ENCODE measurements around the gene RAB19.

The RAB19 gene

GRCh38 chr7:140435252-140435895, 31.5 kb downstream of the RAB19 start:
- Histone ChIP-seq H3K9me3 (ENCODE audit: insufficient read depth, low read depth, low read length) (peaks cover 2% of the 10 kb centered on the region), H3K27me3 (ENCODE audit: insufficient read depth, low read length) (no peaks in the 10 kb centered on the region), H3K9ac (ENCODE audit: low read length) (no peak overlapping the region), H4K12ac (ENCODE audit: low read depth, low read length) (no peak overlapping the region), H3K36me3 (ENCODE audit: control insufficient read depth in 1 of 2, insufficient read depth in 2 of 2, low read length in 2 of 2) (no peaks in the 10 kb centered on the region), H3K18ac (ENCODE audit: low read length) (no peak overlapping the region), H3K14ac (ENCODE audit: low read length) (no peak overlapping the region), H3K23ac (ENCODE audit: low read length) (no peak overlapping the region), H2AFZ (ENCODE audit: insufficient read depth, low read length, poor library complexity) (no peak overlapping the region), H3K79me1 (ENCODE audit: low read length) (no peaks in the 10 kb centered on the region), H3K4me3 (ENCODE audit: low read depth, low read length) (no peak overlapping the region), H2AK5ac (ENCODE audit: low read length) (no peak overlapping the region), H4K91ac (ENCODE audit: low read depth, low read length) (no peak overlapping the region), H4K8ac (ENCODE audit: low read depth, low read length) (no peak overlapping the region), H3K4ac (ENCODE audit: low read depth, low read length) (no peak overlapping the region), H2BK120ac (ENCODE audit: insufficient read depth, low read length, poor library complexity) (no peak overlapping the region), H3K79me2 (ENCODE audit: control insufficient read depth, insufficient read depth, low read length, poor library complexity) (no peaks in the 10 kb centered on the region), H3K27ac (ENCODE audit: low read depth, low read length) (no peak overlapping the region), H2BK5ac (ENCODE audit: low read depth, low read length, poor library complexity) (no peak overlapping the region), H3K4me2 (ENCODE audit: low read length) (no peak overlapping the region), H2BK12ac (ENCODE audit: low read length) (no peak overlapping the region), H3K4me1 (ENCODE audit: control insufficient read depth in 1 of 2, insufficient read depth in 2 of 2, low read length in 2 of 2) (no peaks in the 10 kb centered on the region)
- WGBS (ENCODE audit: extremely low coverage, insufficient coverage, insufficient read length), result no CpG with 5 or more reads among the region's 51 CpGs
- DNase-seq, result no peak

GRCh38 chr7:140439359-140439758, 35.5 kb downstream of the RAB19 start:
- no peak overlapping the region for H3K4ac ChIP-seq (ENCODE audit: low read depth, low read length)
- H3K4me2 ChIP-seq (ENCODE audit: low read length), result no peak overlapping the region
- H3K27me3 ChIP-seq (ENCODE audit: insufficient read depth, low read length), result no peaks in the 10 kb centered on the region
- no peak overlapping the region for H3K14ac ChIP-seq (ENCODE audit: low read length)
- WGBS (ENCODE audit: extremely low coverage, insufficient coverage, insufficient read length), result no CpG with 5 or more reads among the region's 3 CpGs
- H3K79me1 ChIP-seq (ENCODE audit: low read length), result no peaks in the 10 kb centered on the region
- H3K23ac ChIP-seq (ENCODE audit: low read length), result no peak overlapping the region
- H3K18ac ChIP-seq (ENCODE audit: low read length), result no peak overlapping the region
- no peaks in the 10 kb centered on the region for H3K79me2 ChIP-seq (ENCODE audit: control insufficient read depth, insufficient read depth, low read length, poor library complexity)
- no peaks in the 10 kb centered on the region for H3K36me3 ChIP-seq (ENCODE audit: control insufficient read depth in 1 of 2, insufficient read depth in 2 of 2, low read length in 2 of 2)
- H2BK120ac ChIP-seq (ENCODE audit: insufficient read depth, low read length, poor library complexity), result no peak overlapping the region
- H2AFZ ChIP-seq (ENCODE audit: insufficient read depth, low read length, poor library complexity), result no peak overlapping the region
- H2BK5ac ChIP-seq (ENCODE audit: low read depth, low read length, poor library complexity), result no peak overlapping the region
- H3K4me3 ChIP-seq (ENCODE audit: low read depth, low read length), result no peak overlapping the region
- no peak overlapping the region for H4K91ac ChIP-seq (ENCODE audit: low read depth, low read length)
- DNase-seq, result no peak
- no peak overlapping the region for H4K8ac ChIP-seq (ENCODE audit: low read depth, low read length)
- H2BK12ac ChIP-seq (ENCODE audit: low read length), result no peak overlapping the region
- no peaks in the 10 kb centered on the region for H3K4me1 ChIP-seq (ENCODE audit: control insufficient read depth in 1 of 2, insufficient read depth in 2 of 2, low read length in 2 of 2)
- no peak overlapping the region for H3K27ac ChIP-seq (ENCODE audit: low read depth, low read length)
- H3K9me3 ChIP-seq (ENCODE audit: insufficient read depth, low read depth, low read length), result no peaks in the 10 kb centered on the region
- H2AK5ac ChIP-seq (ENCODE audit: low read length), result no peak overlapping the region
- no peak overlapping the region for H3K9ac ChIP-seq (ENCODE audit: low read length)
- no peak overlapping the region for H4K12ac ChIP-seq (ENCODE audit: low read depth, low read length)

GRCh38 chr7:140440593-140440992, 36.7 kb downstream of the RAB19 start:
- WGBS (ENCODE audit: extremely low coverage, insufficient coverage, insufficient read length), result no CpG with 5 or more reads among the region's 3 CpGs

GRCh38 chr7:140441519-140441918, 37.7 kb downstream of the RAB19 start:
- DNase-seq, result no peak
- no peak overlapping the region for H2AK5ac ChIP-seq (ENCODE audit: low read length)
- no peak overlapping the region for H2BK12ac ChIP-seq (ENCODE audit: low read length)
- no peak overlapping the region for H2BK120ac ChIP-seq (ENCODE audit: insufficient read depth, low read length, poor library complexity)
- no peak overlapping the region for H3K18ac ChIP-seq (ENCODE audit: low read length)
- no peak overlapping the region for H3K23ac ChIP-seq (ENCODE audit: low read length)
- H3K36me3 ChIP-seq (ENCODE audit: control insufficient read depth in 1 of 2, insufficient read depth in 2 of 2, low read length in 2 of 2), result no peaks in the 10 kb centered on the region
- H3K9ac ChIP-seq (ENCODE audit: low read length), result no peak overlapping the region
- H2BK5ac ChIP-seq (ENCODE audit: low read depth, low read length, poor library complexity), result no peak overlapping the region
- H3K4me3 ChIP-seq (ENCODE audit: low read depth, low read length), result no peak overlapping the region
- H2AFZ ChIP-seq (ENCODE audit: insufficient read depth, low read length, poor library complexity), result no peak overlapping the region
- no peaks in the 10 kb centered on the region for H3K9me3 ChIP-seq (ENCODE audit: insufficient read depth, low read depth, low read length)
- no peak overlapping the region for H4K12ac ChIP-seq (ENCODE audit: low read depth, low read length)
- H3K27ac ChIP-seq (ENCODE audit: low read depth, low read length), result no peak overlapping the region
- no peak overlapping the region for H4K91ac ChIP-seq (ENCODE audit: low read depth, low read length)
- H3K27me3 ChIP-seq (ENCODE audit: insufficient read depth, low read length), result no peaks in the 10 kb centered on the region
- H3K14ac ChIP-seq (ENCODE audit: low read length), result no peak overlapping the region
- no peaks in the 10 kb centered on the region for H3K79me1 ChIP-seq (ENCODE audit: low read length)
- no CpG with 5 or more reads among the region's 2 CpGs for WGBS (ENCODE audit: extremely low coverage, insufficient coverage, insufficient read length)
- H3K4me1 ChIP-seq (ENCODE audit: control insufficient read depth in 1 of 2, insufficient read depth in 2 of 2, low read length in 2 of 2), result no peaks in the 10 kb centered on the region
- no peak overlapping the region for H3K4ac ChIP-seq (ENCODE audit: low read depth, low read length)
- no peak overlapping the region for H3K4me2 ChIP-seq (ENCODE audit: low read length)
- H3K79me2 ChIP-seq (ENCODE audit: control insufficient read depth, insufficient read depth, low read length, poor library complexity), result no peaks in the 10 kb centered on the region
- H4K8ac ChIP-seq (ENCODE audit: low read depth, low read length), result no peak overlapping the region

More at GRCh38 chr7:140440593-140440992, 36.7 kb downstream of the RAB19 start:
- no peak overlapping the region for H3K14ac ChIP-seq (ENCODE audit: low read length)
- no peak overlapping the region for H3K4ac ChIP-seq (ENCODE audit: low read depth, low read length)
- no peak overlapping the region for H4K8ac ChIP-seq (ENCODE audit: low read depth, low read length)
- no peaks in the 10 kb centered on the region for H3K79me1 ChIP-seq (ENCODE audit: low read length)
- no peak overlapping the region for H3K27ac ChIP-seq (ENCODE audit: low read depth, low read length)
- no peak overlapping the region for H2AK5ac ChIP-seq (ENCODE audit: low read length)
- no peak overlapping the region for H2BK120ac ChIP-seq (ENCODE audit: insufficient read depth, low read length, poor library complexity)
- H3K36me3 ChIP-seq (ENCODE audit: control insufficient read depth in 1 of 2, insufficient read depth in 2 of 2, low read length in 2 of 2), result no peaks in the 10 kb centered on the region
- no peaks in the 10 kb centered on the region for H3K4me1 ChIP-seq (ENCODE audit: control insufficient read depth in 1 of 2, insufficient read depth in 2 of 2, low read length in 2 of 2)
- H3K4me2 ChIP-seq (ENCODE audit: low read length), result no peak overlapping the region
- no peaks in the 10 kb centered on the region for H3K79me2 ChIP-seq (ENCODE audit: control insufficient read depth, insufficient read depth, low read length, poor library complexity)
- H3K9me3 ChIP-seq (ENCODE audit: insufficient read depth, low read depth, low read length), result no peaks in the 10 kb centered on the region
- no peak for DNase-seq
- H4K12ac ChIP-seq (ENCODE audit: low read depth, low read length), result no peak overlapping the region
- no peak overlapping the region for H4K91ac ChIP-seq (ENCODE audit: low read depth, low read length)
- H2BK12ac ChIP-seq (ENCODE audit: low read length), result no peak overlapping the region
- no peak overlapping the region for H3K18ac ChIP-seq (ENCODE audit: low read length)
- H2BK5ac ChIP-seq (ENCODE audit: low read depth, low read length, poor library complexity), result no peak overlapping the region
- no peak overlapping the region for H3K9ac ChIP-seq (ENCODE audit: low read length)
- H2AFZ ChIP-seq (ENCODE audit: insufficient read depth, low read length, poor library complexity), result no peak overlapping the region
- no peaks in the 10 kb centered on the region for H3K27me3 ChIP-seq (ENCODE audit: insufficient read depth, low read length)
- no peak overlapping the region for H3K23ac ChIP-seq (ENCODE audit: low read length)
- no peak overlapping the region for H3K4me3 ChIP-seq (ENCODE audit: low read depth, low read length)
